ENCODE measurements around the gene MYORG.
A peak's percentile ranks its signal among the peaks of the same experiment; 100 is the strongest.

Gene MYORG

DNA sequence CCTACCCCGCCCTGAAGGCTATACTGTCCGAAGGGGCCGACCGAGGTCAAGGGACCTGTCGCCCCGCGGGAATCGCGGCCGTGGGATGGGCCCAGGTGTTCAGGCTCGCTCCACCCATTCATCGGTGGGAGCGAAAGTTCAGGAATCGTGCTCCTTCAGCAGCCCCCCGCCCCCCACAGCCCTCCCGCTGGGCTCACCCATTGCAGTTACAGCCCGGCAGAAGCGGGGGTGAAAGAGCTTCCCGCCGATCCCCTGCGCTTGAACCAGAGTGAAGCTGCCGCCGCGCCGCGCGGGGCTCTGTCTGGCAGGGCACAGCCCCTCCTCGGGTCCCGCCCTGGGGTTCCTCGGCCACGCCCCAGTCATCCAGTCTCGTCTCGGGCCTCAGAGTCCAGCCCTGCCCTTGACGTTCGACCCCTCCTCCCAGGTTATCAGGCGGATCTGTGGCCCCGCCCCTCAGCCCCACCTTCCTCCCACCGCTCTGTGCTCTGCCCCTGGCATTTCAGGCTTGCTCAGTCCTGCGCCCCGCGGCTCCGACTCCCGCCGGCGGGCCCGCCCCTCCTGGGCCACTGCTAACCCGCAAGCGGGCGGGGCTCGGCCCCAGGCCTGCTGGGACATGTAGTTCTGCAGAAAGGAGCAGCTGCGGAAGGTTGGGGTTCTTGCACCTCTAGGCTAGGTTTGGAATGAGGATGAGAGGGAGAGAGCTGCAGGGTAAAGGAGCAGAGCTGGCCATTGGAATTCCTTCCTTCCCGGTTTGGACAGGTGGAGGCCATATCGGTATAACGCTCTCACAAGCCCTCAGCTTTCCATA lies at the start of gene MYORG:
MYORG (minus strand) TSS at position 303 of the 808 bp plus-strand sequence. CDS start 3,955 bp downstream, outside the sequence.
- DNase-seq (ENCODE audit: low read depth in 3 of 3), result peak; percentile 89 to 92 (median 89)

DNA sequence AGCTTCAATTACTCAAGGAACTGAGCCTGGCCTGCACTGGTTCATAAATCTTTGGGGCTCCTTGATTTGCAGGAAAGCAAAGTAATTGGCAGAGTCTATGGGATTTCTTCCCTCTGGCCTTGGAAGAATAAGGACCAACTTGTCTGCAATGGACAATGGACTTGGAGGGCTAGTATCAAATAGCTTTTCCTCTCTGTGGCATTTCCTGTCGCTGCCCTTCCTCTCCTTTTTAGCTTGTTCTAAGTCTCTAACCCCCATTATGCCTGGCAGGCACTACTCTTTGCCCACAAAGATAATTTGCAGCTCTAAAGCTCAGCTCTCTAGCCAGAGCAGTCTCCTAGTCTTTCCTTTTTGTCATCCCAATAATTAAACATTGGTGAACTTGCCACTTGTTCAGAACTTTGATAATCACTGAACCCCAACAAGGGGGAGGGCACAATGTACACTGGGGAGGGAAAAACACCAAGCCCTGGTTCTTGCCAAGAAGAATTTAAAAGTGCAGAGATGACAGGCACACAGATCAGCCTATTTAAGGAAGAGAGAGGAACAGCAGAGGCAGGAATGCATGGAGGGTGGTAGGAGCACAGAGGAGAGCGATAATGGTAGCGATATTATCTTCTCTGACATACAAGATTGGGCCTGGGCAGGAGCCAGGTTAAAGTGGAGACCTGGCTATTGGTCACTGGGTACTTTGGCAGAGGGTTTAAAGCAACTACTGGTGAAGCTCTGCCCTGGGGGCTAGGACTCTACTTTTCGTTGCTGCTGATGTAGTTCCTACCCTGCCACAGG lies 43.2 kb upstream of the MYORG start:
- no peak for DNase-seq (ENCODE audit: low read depth in 3 of 3)

DNA sequence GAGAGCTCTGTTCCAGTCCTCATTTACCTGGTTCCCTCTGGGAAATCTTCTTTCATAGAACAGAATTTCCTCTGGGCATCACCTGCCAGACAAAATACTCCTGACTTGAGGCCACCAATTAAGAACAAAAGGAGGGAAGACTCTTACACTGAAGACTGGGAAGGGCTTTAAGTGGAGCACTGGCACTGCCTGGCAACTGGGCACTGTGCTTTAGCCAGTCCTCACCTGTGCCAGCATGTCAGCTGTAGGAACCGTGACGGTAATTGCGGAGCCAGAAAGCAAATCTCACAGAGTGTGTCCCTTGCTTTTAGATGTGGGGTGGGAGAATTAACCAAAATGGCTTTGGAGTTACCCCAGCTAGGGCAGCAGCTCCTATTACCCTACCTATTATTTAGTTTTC lies 41.0 kb upstream of the MYORG start:
- no peak for DNase-seq (ENCODE audit: low read depth in 3 of 3)

DNA sequence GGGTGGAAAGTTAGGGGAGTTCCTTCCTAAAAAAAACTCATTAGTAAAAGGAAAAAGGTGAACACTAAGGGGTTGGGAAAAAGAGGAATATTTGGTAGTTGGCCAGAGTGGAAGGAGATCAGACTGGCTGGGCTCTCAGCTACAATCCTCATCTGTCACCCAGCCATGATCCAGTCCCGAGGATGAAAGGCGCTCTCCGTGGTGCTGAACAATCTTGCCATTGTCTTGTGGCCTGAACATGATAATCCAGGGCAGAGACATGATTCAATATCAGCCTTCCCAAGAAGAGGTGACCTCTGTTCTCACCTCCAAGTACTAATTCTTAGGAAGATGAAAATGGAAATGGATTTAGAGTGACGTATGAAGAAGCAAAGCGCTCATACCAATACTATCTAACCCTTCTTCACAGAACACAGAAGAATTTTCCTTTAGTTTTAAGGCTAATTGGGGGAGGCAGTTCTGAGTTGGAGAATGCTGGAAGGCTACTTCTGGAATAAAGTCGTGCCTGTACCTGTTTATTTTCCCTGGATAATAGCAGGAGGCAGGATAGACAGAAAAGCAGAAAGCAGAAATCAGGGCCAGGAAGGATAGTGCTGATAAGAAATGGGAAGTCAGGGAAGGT lies 36.6 kb upstream of the MYORG start:
- DNase-seq (ENCODE audit: low read depth in 3 of 3), result no peak

DNA sequence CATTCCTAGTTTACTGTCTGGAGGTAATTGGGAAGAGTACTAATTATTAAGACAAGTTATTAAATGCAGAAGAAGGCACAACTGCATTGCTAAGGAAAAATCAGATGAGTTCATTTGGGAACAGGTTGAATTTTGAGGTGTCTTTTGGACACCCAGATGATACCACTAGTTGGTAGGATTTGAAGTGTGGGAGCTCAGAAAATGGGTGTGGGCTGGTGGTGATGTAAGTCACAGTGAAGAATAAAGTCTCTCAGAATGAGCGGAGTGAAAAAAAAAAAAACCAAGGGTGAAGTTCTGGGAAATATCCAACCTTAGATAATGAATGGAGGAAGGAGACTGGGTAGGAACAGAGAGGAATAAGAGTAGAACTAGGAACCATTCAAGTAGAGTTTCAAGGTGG lies 35.6 kb upstream of the MYORG start:
- no peak for DNase-seq (ENCODE audit: low read depth in 3 of 3)

DNA sequence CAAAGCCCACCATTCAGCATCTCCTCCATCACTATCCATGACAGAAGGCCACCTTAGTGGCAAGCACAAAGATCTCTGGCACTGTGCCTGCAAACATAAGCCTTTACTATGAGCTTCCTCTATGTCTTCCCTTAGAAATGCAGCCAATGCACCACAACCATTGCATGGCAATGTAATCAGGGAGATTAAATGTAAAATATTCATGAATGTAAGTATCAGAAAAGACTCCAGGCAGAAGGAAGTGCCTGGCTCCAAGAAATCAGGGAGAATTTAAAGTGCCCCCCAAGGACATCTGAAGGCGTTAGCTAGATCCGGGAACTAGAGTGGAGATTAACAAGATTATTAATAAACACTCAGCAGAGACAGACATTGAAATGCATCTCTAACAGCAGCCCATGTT lies 32.5 kb upstream of the MYORG start:
- DNase-seq (ENCODE audit: low read depth in 3 of 3), result no peak

DNA sequence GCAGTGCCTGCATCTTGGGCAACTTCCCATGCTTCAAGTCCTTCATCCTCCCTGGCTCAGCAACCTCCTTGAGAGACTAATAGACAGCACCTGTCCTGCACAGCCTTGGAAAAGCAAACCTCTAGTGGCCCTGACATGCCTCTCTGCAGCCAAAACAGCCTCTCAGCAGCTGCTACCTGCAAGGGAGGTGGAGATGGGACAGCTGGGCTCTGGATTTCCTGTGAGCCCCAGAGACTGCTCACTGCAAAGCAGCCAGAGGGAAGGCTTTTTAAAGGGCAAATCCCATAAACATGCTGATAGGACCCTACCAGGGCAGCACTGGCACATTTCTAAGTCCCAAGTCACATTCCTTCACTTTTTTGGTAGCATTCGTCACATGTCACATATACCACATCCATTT lies 31.5 kb upstream of the MYORG start:
- no peak for DNase-seq (ENCODE audit: low read depth in 3 of 3)

DNA sequence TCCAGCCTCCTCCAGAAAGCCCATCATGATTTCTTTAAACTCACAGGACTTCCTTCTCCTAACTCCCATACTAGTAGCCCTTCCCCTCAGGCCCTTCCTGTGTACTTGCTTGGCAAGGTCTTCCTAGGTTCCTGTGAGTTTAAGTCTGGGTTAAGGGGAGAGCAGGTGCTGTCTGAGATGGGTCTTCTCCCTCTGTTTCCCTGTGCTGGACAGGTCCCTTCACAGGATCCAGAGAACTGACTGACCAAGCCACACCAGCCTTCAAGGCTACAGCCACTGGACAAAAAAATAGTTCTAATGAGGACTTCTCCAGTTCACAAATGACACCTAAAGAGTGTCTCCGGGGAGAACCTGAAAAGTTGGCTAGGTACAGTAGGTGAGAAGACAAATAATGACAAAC lies 29.5 kb upstream of the MYORG start:
- DNase-seq (ENCODE audit: low read depth in 3 of 3), result no peak

DNA sequence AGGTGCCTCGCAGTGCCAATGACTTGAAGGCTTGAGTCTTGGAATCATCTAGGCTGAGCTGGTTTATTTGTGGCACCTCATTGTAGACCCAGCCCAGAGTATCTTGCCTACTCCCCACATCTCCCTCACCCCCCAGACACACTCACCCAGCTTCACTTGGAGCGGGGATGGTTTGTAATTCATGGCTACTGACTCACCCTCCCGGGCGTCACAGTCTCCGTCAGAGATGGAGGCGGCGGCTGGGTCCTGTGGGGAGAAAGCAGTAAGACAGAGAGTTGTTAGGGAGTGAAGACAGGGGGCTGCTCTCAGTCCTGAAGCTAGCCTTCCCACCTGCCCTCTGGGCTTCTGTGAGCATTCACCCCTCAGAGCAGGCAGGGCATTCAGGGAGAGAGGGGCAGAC lies 29.0 kb upstream of the MYORG start:
- no peak for DNase-seq (ENCODE audit: low read depth in 3 of 3)

DNA sequence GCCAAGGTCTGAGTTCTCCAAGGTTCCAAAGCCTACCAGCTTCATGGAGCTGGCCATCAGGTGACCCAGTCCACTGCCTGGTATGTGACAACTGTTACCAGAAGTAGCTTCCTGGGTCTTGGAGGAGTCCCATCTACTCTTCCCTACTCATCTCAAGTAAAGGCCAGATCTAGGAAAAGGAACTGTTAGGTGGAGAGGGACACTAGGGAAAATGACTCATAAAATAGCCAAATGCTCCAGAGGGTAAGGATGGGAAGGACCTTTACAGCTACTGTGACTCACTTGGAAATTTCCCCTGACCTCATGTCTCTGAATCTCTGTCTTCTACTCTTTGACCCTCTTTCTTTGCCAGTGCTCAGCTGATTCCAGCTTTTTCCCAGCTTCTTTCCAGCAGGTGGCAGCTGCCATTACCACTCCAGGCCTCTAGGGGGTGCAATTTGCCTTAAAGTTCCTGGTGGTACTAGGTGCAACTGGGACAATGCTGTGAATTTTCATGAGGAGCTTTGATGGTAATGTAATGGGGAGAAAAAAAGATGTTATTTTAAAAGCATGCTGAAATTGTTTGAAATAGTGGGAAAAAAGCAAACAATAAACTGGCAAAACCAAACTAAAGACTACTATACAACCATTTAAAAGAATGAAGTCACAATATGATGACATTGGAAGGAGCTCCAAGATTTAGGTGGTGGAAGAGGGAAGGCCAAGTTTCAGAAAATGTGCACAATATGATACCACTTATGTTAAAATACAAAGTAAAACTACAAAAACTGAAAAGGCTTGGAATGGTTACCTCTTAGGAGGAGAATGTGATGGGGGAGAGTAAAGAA lies 27.1 kb upstream of the MYORG start:
- peak in 1 of 3 experiments; percentile 23 for DNase-seq (ENCODE audit: low read depth in 3 of 3)

DNA sequence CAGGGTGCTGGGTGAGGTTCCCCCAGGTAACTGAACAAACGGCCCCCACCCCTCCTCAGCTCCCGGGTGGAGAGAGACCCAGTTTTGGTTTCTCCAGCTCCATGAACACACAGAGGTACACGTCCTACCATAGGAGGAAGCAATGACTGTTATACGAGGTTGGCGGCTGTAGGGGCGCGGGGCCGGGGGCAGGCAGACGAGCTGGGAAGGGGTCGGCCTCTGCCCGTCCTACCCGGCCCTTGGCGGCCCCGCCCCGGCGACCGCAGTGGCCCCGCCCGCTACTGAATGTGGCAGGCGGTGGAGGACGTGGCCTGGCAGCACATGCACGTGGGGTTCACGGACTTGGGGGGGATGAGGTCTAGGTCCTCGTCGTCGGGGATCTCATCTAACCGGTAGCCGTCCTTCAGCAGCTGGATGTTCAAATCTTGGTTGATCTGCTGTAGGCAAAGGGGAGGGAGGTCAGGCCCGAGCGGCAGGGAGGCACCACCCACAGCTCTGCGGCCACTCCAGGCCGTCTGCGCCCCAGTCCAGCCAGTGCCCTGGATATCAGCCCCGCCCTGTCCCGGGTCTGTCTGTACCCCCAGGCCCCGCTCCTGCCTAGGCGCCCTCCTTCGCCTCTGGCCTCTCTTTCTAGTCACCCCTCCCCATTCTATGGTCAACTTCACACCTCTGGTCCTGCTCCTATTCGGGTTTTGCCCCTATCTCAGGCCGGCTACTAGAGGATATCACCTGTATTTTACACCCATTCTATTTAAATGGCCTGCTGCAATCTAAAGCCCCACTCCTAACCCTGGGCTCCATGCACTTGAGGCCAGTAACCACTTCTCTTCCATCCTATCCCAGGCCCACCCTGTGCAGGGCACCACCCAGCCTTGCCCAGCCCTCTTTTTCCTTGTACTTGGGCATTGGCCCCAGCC lies 24.2 kb upstream of the MYORG start:
- no peak for DNase-seq (ENCODE audit: low read depth in 3 of 3)

DNA sequence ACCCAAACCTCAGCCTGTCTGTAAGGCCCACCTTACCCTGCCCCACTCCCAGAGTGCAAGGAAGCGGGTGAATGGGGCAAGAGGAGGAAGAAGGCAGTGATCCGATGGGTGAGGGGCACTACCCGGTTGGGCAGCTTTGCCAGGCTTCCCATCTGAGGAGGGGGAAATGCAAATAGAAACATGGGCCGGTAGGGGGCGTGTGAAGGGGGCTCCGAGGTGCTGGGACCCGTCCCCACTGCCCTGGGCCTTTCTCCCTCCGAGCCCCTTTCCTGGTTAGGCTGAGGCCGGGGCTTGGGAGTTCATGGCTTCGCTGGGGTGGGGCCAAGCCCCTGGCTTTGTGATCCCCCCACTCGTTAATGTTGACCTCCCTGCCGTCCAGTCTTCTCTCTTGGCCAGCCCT lies 23.6 kb upstream of the MYORG start:
- DNase-seq (ENCODE audit: low read depth in 3 of 3), result no peak

DNA sequence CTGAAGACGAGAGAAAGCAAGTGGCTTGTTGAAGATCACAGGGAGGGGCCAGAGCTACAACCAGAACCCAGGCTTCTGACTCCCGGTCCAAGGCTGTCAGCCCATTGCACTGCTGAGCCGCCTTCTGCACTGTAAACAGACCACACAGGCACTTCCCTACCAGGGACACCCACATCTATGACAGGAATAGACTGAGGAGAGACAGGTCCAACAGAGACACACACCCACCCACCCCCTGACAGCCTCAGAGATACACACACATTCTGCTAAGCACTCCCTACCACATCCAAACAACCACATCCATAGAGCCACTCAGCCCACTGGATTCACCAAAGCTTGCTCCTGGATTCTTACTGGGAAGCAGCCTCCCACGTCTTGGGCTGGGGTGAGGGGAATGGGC lies 23.0 kb upstream of the MYORG start:
- DNase-seq (ENCODE audit: low read depth in 3 of 3), result no peak

DNA sequence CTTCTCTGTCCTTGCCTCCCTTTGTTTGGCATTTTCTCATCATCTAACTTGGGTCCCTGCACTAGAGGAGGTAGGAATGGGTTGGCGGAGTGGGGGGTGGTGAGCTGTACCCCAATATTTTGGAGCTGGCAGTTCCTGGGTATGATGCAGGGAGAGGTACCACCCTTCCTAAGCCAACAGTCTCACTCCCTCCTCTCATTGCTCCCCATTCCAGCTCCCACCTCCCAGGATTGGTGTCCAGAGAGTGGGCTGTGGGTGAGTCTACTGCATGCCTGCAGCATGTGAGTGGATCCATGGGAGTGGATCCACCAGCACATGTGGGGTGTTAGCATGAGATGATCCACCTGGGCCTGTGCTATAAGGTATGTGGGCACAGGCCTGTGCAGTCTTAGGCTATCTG lies 22.2 kb upstream of the MYORG start:
- no peak for DNase-seq (ENCODE audit: low read depth in 3 of 3)

DNA sequence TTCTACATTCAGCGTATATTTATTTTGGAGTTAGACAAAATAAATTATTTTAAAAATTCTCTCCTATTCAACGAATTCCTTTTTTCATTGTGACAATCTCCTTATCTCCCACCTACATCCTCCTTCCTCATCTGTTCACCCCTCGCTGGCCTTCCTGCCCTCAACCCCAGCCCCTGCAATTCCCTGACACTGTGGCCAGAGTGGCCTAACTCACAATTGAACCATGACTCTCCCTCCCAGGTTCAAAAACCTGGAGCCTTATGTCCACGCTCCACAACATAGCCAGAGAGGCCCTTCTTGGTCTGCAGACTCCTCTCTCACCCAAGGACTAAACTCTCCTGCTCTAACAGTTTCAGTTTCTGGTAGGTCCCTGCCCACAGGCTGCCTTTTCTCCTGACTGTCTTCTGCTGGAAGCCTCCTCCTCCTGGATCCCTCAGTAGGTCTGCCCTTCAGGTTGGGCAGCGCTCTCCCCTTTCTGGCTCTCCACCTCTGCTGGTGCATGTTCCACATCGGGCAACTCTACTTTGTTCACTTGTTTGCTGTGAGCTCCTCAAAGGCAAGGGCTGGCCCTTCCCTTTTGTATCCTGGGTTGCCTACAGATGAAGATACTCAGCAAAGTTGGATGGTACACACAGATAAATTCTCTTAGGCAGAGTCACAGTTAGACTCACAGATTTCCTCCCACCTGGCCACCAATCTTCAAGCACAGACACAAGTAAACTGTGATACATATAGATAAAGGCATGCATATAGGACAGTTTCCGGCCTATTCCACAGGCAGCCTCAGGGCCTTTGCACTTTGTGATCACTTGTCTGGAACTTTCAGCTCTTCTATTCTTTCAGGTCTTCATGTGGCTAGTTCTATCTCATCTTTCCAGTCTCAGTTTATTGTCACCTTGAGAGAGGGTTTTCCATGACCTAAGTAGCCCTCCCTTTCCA lies 19.8 kb upstream of the MYORG start:
- DNase-seq (ENCODE audit: low read depth in 3 of 3), result no peak

DNA sequence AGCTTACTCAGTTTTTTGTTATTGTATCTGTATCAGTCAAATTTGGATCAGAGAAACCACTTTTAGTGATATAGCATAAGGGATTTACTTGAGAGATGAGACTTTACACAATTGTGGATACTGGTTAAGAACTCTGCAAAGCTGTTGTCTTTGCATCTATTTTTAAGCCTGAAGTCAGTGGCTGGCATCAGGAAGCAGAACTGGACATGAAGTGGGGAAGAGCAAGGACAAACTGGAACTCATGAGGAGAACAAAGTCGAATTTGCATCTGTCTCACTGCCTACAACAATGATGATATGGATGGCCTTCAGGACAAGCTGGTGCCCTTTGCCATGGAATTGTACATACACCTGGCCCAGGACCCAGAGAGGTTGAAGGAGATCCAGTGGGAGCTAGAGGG lies 15.8 kb upstream of the MYORG start:
- DNase-seq (ENCODE audit: low read depth in 3 of 3), result no peak

DNA sequence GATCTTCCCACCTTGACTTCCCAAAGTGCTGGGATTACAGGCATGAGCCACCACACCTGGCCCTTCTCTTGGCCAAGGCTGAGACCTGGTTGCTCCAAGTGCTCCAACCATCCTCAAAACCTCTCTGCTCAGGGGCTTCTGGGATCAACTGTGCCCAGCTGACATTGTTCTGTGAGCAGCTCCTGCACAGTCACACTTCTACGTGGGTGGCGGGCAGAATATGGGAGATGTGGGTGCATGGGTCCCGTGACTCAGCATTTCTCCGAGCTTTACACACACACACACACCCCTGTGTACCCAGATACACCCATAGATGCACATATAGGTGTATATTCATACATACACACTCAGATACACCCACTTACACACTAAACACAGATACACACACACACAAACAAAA lies 10.5 kb upstream of the MYORG start:
- DNase-seq (ENCODE audit: low read depth in 3 of 3), result no peak

DNA sequence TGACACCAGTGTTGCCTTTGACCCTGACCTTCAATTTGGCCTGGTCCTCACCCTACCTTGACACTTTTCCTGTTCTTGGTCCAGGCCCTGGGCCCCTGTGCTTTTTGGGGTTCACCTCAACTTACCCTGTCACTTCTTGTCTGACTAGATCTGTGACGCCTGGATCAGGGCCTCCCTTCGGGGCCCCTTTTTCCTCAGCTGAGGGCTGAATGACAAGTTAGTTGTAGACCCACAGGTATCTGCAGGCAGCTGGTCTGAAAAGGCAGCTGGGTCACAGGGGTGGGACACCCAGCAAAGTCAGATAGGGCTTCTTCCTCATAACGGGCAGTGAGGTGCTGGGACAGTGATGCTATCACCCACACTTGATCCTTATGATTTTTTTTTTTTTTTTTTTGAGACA lies 10.0 kb upstream of the MYORG start:
- no peak for DNase-seq (ENCODE audit: low read depth in 3 of 3)

DNA sequence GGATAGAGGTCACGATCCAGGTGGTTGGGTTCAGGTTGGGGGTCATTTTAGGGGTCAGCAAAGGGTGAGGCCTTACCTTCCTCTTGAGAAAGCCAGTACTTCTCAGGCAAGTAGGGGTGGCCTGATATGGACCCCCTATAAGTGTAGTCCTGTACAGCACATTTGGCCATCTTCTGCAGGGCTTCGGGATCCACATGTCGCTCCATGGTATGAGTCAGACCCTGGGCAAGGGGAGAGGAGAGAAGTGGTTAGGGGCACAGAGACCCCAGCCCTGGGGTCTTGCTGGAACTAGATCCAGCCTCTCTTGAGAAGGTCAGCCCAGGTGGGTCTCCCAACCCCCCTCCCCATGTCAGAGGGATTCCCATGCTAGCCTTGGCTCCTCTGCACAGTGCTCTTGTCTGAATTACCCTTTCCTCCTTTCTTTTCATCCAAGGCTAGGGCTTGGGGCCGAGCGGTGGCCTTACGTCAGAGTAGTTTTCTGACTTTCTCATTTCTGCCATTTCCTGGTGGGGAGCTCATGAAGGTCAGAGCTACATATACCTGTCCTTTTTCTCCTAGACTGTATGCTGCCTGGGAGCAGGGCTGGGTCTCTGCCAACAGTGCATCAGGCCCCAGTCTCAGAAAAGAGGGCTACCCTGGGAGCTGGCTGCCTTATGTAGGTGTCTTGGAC lies 9.0 kb upstream of the MYORG start:
- DNase-seq (ENCODE audit: low read depth in 3 of 3), result no peak

All from stimulated activated CD4-positive, alpha-beta T cell treated with anti-CD3 and anti-CD28 coated beads, TNF-alpha, amount 100 ng/mL, for 4 hours (primary cell).